KMS-11 (cell line): ENCODE results near the gene CYB5R4.

Experiments used
- H2AFZ ChIP-seq: fragments of 200-600 bp; sonication (generic); 2 replicates; pipeline ENCODE4 v1.6.1; 2016; ENCODE audit warnings: antibody characterized with exemption, mixed run types, low read depth
- H3K27ac ChIP-seq: fragments of 200-600 bp; sonication (generic); 2 replicates; pipeline ENCODE4 v1.6.1; 2016; ENCODE audit warnings: mild to moderate bottlenecking, mixed run types
- H3K27me3 ChIP-seq: fragments of 200-600 bp; sonication (generic); 2 replicates; pipeline ENCODE4 v1.6.1; 2017; ENCODE audit warnings: mild to moderate bottlenecking, low read depth, mixed run types, moderate library complexity; ENCODE audit not compliant: insufficient read depth
- H3K36me3 ChIP-seq: fragments of 200-600 bp; sonication (generic); 2 replicates; pipeline ENCODE4 v1.6.1; 2017; ENCODE audit warnings: mild to moderate bottlenecking, mixed run types; ENCODE audit not compliant: insufficient read depth
- H3K4me1 ChIP-seq: fragments of 200-600 bp; sonication (generic); 2 replicates; pipeline ENCODE4 v1.6.1; 2016; ENCODE audit warnings: mild to moderate bottlenecking, low read depth, mixed run types; ENCODE audit not compliant: poor library complexity, severe bottlenecking
- H3K4me2 ChIP-seq: fragments of 200-600 bp; sonication (generic); 2 replicates; pipeline ENCODE4 v1.7.0; 2016; ENCODE audit warnings: mild to moderate bottlenecking, mixed run types
- H3K4me3 ChIP-seq: fragments of 200-600 bp; sonication (generic); IDR thresholded peaks from 2 replicates; pipeline ENCODE4 v1.6.1; 2017; ENCODE audit warnings: low read depth, low read length, mixed read lengths; ENCODE audit not compliant: insufficient read depth
- H3K79me2 ChIP-seq: fragments of 200-600 bp; sonication (generic); 2 replicates; pipeline ENCODE4 v1.6.1; 2016; ENCODE audit warnings: low read depth, mixed run types; ENCODE audit not compliant: insufficient read depth
- H3K9ac ChIP-seq: fragments of 200-600 bp; sonication (generic); 2 replicates; pipeline ENCODE4 v1.6.1; 2016; ENCODE audit warnings: mild to moderate bottlenecking, mixed run types
- H4K20me1 ChIP-seq: fragments of 200-600 bp; sonication (generic); 2 replicates; pipeline ENCODE4 v1.6.1; 2016; ENCODE audit warnings: mild to moderate bottlenecking, mixed run types; ENCODE audit not compliant: insufficient read depth
- TF ChIP-seq, protein P1 (sequence below): fragments of 200-600 bp; sonication (generic); conservative IDR thresholded peaks from 2 replicates; pipeline ENCODE4 v1.6.1; 2017; ENCODE audit warnings: low read depth, mild to moderate bottlenecking, antibody characterized with exemption, low read length, moderate library complexity, mixed read lengths

CYB5R4 gene

DNA sequence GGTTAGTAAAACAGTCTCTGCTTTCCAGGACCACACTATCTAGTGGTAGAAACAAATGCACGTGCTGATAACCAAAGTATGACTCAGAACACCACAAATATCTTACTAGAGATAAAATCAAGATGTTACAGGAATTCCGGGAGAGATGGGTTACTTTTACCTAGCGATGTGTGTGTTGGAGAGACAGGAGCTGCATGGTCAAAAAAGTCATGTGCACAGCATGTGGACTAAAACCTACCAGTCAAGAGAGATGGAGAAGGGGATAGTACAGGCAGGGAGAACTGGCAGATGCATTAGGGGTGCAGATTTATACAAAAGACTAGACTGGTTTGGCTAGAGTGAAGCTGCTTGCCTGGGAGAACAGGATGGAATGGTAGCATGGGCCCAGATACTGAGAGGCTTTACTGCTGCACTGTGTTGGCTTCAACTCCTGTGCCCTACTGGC lies 98.8 kb downstream of the CYB5R4 start:
- H4K20me1 ChIP-seq = no peaks in the 10 kb centered on the region
- no peaks in the 10 kb centered on the region for H3K27me3 ChIP-seq
- H2AFZ ChIP-seq = no peak overlapping the region
- no peaks in the 10 kb centered on the region for H3K4me1 ChIP-seq
- no peak overlapping the region for H3K4me3 ChIP-seq
- TF ChIP-seq, protein P1, sequence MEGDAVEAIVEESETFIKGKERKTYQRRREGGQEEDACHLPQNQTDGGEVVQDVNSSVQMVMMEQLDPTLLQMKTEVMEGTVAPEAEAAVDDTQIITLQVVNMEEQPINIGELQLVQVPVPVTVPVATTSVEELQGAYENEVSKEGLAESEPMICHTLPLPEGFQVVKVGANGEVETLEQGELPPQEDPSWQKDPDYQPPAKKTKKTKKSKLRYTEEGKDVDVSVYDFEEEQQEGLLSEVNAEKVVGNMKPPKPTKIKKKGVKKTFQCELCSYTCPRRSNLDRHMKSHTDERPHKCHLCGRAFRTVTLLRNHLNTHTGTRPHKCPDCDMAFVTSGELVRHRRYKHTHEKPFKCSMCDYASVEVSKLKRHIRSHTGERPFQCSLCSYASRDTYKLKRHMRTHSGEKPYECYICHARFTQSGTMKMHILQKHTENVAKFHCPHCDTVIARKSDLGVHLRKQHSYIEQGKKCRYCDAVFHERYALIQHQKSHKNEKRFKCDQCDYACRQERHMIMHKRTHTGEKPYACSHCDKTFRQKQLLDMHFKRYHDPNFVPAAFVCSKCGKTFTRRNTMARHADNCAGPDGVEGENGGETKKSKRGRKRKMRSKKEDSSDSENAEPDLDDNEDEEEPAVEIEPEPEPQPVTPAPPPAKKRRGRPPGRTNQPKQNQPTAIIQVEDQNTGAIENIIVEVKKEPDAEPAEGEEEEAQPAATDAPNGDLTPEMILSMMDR = no peak
- H3K9ac ChIP-seq = no peak overlapping the region
- H3K27ac ChIP-seq = no peak overlapping the region
- no peak overlapping the region for H3K4me2 ChIP-seq
- no peaks in the 10 kb centered on the region for H3K79me2 ChIP-seq
- no peaks in the 10 kb centered on the region for H3K36me3 ChIP-seq

DNA sequence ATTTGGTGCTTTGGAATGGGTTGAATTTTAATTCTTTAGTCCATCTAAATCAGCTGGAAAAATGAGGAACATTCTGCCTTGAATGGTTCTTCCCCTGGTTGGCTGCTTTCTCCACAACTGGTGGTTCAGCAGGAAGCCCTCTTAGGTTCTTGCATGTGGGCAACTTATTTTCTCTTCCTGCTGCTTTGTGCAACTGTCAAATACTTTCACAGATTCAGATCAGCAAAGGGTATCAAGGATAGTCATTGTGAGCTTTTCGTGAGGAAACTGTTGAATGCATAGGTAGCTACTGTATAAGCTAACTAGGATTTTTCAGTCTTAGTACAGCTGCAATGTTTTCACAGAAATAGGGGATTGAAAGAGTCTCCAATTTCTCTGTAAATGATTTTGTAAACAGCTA lies 101.2 kb downstream of the CYB5R4 start:
- Histone ChIP-seq H3K4me2 (no peak overlapping the region), H3K9ac (no peak overlapping the region), H4K20me1 (no peaks in the 10 kb centered on the region), H3K36me3 (no peaks in the 10 kb centered on the region), H3K4me1 (no peaks in the 10 kb centered on the region), H2AFZ (no peak overlapping the region), H3K27ac (no peak overlapping the region), H3K79me2 (no peaks in the 10 kb centered on the region), H3K27me3 (no peaks in the 10 kb centered on the region), H3K4me3 (no peak overlapping the region)
- TF ChIP-seq, protein P1 = no peak

DNA sequence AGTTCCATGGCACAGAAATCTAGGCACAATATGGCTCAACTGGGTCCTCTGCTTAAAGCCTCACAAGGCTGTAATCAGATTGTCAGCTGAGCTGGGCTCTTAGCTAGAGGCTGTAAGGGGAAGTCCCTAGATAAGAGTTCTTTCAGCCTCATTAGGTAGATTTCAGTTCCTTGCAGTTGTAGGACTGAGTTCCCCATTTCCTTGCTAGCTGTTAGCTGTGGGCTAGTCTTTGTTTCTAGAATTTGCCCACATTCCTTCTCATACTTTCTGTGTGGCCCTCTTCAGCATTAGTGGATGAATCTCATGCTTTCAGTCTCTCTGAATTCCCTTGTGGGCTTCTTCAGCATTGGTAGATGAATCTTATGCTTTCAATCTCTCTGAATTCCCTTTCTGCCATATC lies 103.1 kb downstream of the CYB5R4 start:
- no peaks in the 10 kb centered on the region for H3K4me1 ChIP-seq
- H2AFZ ChIP-seq = no peak overlapping the region
- no peaks in the 10 kb centered on the region for H4K20me1 ChIP-seq
- H3K4me3 ChIP-seq = no peak overlapping the region
- TF ChIP-seq, protein P1 = no peak
- H3K79me2 ChIP-seq = no peaks in the 10 kb centered on the region
- no peak overlapping the region for H3K9ac ChIP-seq
- H3K27me3 ChIP-seq = no peaks in the 10 kb centered on the region
- H3K36me3 ChIP-seq = no peaks in the 10 kb centered on the region
- H3K4me2 ChIP-seq = no peak overlapping the region
- H3K27ac ChIP-seq = no peak overlapping the region

DNA sequence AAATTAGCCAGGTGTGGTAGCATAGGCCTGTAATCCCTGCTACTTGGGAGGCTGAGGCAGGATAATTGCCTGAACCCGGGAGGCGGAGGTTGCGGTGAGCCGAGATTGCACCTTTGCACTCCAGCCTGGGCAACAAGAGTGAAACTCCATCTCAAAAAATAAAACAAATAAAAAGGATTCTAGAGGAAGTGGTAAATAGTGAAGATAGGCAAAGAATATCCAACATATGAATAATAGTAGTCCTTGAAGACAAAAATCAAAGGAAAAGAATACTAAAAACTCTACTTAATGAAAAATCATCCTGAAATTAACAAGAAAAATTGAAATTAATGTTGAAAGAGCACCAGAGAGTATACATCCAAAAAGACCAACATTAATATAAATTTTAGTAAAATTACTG lies 107.0 kb downstream of the CYB5R4 start:
- Histone ChIP-seq H3K79me2 (no peaks in the 10 kb centered on the region), H3K4me1 (no peaks in the 10 kb centered on the region), H3K36me3 (no peaks in the 10 kb centered on the region), H4K20me1 (no peaks in the 10 kb centered on the region), H3K27me3 (no peaks in the 10 kb centered on the region), H3K9ac (no peak overlapping the region), H3K4me2 (no peak overlapping the region), H2AFZ (no peak overlapping the region), H3K27ac (no peak overlapping the region), H3K4me3 (no peak overlapping the region)
- TF ChIP-seq, protein P1 = no peak

DNA sequence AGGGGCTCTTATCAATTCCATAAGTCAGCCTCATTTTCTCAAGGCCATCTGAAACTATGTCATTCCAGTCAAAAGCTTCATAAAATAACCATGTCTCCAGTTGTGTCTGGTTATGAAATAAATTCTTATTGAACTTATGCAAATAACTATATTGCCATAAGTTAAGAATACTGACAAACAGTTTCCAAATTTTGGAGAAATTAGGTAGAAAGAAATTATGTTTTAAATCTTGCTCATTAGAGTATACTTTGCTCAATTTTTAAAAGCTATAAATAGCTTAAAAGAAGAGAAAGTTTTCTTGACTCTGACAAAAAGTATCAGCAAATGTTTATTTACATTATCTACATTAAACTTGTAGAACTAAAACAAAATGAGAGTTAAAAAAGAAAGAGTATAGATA lies 111.1 kb downstream of the CYB5R4 start:
- H3K4me1 ChIP-seq = no peaks in the 10 kb centered on the region
- H3K4me3 ChIP-seq = no peak overlapping the region
- H3K27ac ChIP-seq = no peak overlapping the region
- no peaks in the 10 kb centered on the region for H4K20me1 ChIP-seq
- no peak overlapping the region for H2AFZ ChIP-seq
- H3K36me3 ChIP-seq = no peaks in the 10 kb centered on the region
- no peaks in the 10 kb centered on the region for H3K79me2 ChIP-seq
- H3K4me2 ChIP-seq = no peak overlapping the region
- no peaks in the 10 kb centered on the region for H3K27me3 ChIP-seq
- no peak overlapping the region for H3K9ac ChIP-seq
- TF ChIP-seq, protein P1 = no peak
